Heart left ventricle (tissue), 16 donors: ENCODE results near the gene RBMS3. TPM values are rescaled to one million over a fixed set of nuclear protein-coding genes. Genes with fewer than 3 reads are reported as not detected.
A peak's percentile ranks its signal among the peaks of the same experiment; 100 is the strongest.

Source experiments
- ATAC-seq, 4 donors: fragments of 200-7000 bp; cut with Tn5 transposase; one replicate each; pipeline ENCODE4 v1.9.1; 2020 to 2022; ENCODE audit warnings: moderate library complexity in 4 of 4, mild to moderate bottlenecking in 3 of 4, moderate number of reproducible peaks in 1 of 4
- DNase-seq, 5 donors: peaks; one replicate each; pipeline ENCODE4 v3.0.0-alpha.2; 2020
- H3K27ac ChIP-seq, 12 donors: fragments of 200-600 bp; sonication (generic) in 4 of 12; one replicate each; pipeline versions ENCODE4 v1.5.0 to v1.8.0; 2016 to 2022; ENCODE audit warnings: mild to moderate bottlenecking in 2 of 12
- H3K27me3 ChIP-seq, 9 donors: fragments of 200-600 bp; sonication (generic) in 2 of 9; one replicate each; pipeline versions ENCODE4 v1.5.1 to v1.8.0; 2016 to 2022; ENCODE audit warnings: mild to moderate bottlenecking in 3 of 9
- H3K36me3 ChIP-seq, 9 donors: fragments of 200-600 bp; sonication (generic) in 2 of 9; one replicate each; pipeline versions ENCODE4 v1.5.0 to v1.8.0; 2018 to 2022; ENCODE audit warnings: mild to moderate bottlenecking in 2 of 9
- H3K4me1 ChIP-seq, 12 donors: fragments of 200-600 bp; sonication (generic) in 4 of 12; one replicate each; pipeline versions ENCODE4 v1.5.0 to v1.8.0; 2016 to 2022; ENCODE audit warnings: mild to moderate bottlenecking in 3 of 12
- H3K4me3 ChIP-seq, 12 donors: fragments of 200-600 bp; sonication (generic) in 4 of 12; one replicate each; pipeline versions ENCODE4 v1.5.0 to v1.8.0; 2017 to 2022; ENCODE audit warnings: mild to moderate bottlenecking in 9 of 12, moderate library complexity in 4 of 12
- H3K9me3 ChIP-seq, 12 donors: fragments of 200-600 bp; sonication (generic) in 4 of 12; one replicate each; pipeline versions ENCODE4 v1.5.0 to v1.8.0; 2016 to 2022; ENCODE audit warnings: mild to moderate bottlenecking in 1 of 12
- POLR2A ChIP-seq, 2 donors: fragments of 450-650 bp; IDR thresholded peaks; one replicate each; pipeline ENCODE4 v1.6.1; 2017; ENCODE audit warnings: antibody characterized with exemption in 2 of 2, mild to moderate bottlenecking in 2 of 2, moderate library complexity in 2 of 2
- WGBS, 4 donors: extraction: QIAGEN DNeasy Blood & Tissue Kit in 2 of 4; methylation state at CpG; one replicate each; pipeline versions ENCODE4 v1.1.5 to v1.1.7; 2013 to 2018; 5-methylcytosine and 5-hydroxymethylcytosine counted together
- intact Hi-C, 10 donors: fragments of 100-400 bp; cut with DNase I; formaldehyde crosslinking; loops; one replicate each; pipeline versions ENCODE4 v1.11.1 to v1.14.2; 2022
- polyA plus RNA-seq, 2 donors: library from polyadenylated mRNA; stranded (reverse); fragments of 200-250 nt; gene quantifications; one replicate each; pipeline ENCODE4 v1.2.3, GENCODE V29; 2013
- total RNA-seq, 9 donors: library from RNA; depleted of rRNA in 2 of 9; stranded (reverse); fragments of >200 nt in 2 of 9; fragmentation: NEBNext Ultra II Directional in 3 of 9; extraction: Animal tissue kit (Norgen Biotek cat#: 25700) in 3 of 9; gene quantifications; one replicate each; pipeline versions ENCODE4 v1.1.0 to v1.2.4, GENCODE V29; 2016 to 2023
- TF ChIP-seq, protein P1 (sequence below), 12 donors: fragments of 200-600 bp; sonication (generic) in 4 of 12; IDR thresholded peaks; one replicate each; pipeline versions ENCODE4 v1.5.0 to v1.8.0; 2018 to 2022; ENCODE audit warnings: antibody characterized with exemption in 12 of 12, mild to moderate bottlenecking in 5 of 12
- donor health status: ischemic (EF 13 %, LVEDD 7.1; RV severe dilation, severe dysfunction).
- donor health status: healthy with polysubstance abuse.
- donor health status: DM: no; HTN: yes; CAD: no.
- donor health status: DM: no; HTN: no; CAD: no.
- donor health status: ischemic (EF 25% LVEDD 6.9; RV normal size, moderate dysfunction).
- donor health status: ischemic (EF 25% LVEDD 5.7; RV mildly dilated, moderate dysfunction).
- donor health status: healthy.
- donor health status: DM: yes; HTN: yes; CAD: no.
- donor health status: ischemic (EF 35%, LVEDD 5.7; RV mildly dilated, moderate dysfunction).
- donor health status: nonischemic (EF 11% LVEDD 7.7; RV severe dilation, severe dysfunction).
- donor health status: DM: yes; HTN: yes; CAD: no.
- donor health status: PGD.
- donor health status: ischemic (EF 29% LVEDD 5.4; RV normal size, mild dysfunction).
- donor health status: nonischemic (EF 23%, LVEDD 6.1; RV moderate dilation, normal function).

Gene RBMS3
- total and polyA plus RNA-seq, 11 donors = 4.8 to 35.6 (median 26.1) TPM

DNA sequence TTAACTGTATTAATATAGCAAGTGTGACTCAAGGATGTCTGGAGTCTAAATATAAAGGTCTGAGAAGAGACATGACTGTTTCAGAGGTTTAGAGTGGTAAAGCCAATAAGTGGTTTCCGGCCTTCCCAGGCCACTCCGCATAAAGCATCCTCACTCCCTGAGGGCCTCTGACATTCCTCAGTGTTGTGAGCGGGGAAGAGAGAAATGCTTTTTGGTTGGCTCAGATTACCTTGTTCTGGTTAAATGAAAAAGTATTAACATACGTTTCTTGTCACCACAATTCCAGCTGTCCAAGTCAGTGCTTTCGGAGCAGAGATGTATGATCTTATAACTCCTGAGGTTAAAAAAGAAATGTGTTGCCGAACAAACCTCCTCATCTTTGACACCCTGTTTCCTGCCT lies 103.8 kb downstream of the RBMS3 start:
- ATAC-seq = peak in 3 of 4 donors; percentile 67 to 76 (median 67)
- Histone ChIP-seq H3K27ac (peak overlapping the region in 8 of 12 donors; percentile 20 to 61 (median 40)), H3K27me3 (no peaks in the 10 kb centered on the region), H3K4me3 (no peak overlapping the region), H3K9me3 (peaks cover 0 to 11% (median 0%) of the 10 kb centered on the region in 12 donors), H3K36me3 (peaks cover 0 to 14% (median 0%) of the 10 kb centered on the region in 9 donors), H3K4me1 (peaks cover 0 to 54% (median 11%) of the 10 kb centered on the region in 12 donors)
- no peak for TF ChIP-seq POLR2A (IDR thresholded peaks at IDR 0.05)
- TF ChIP-seq, protein P1, sequence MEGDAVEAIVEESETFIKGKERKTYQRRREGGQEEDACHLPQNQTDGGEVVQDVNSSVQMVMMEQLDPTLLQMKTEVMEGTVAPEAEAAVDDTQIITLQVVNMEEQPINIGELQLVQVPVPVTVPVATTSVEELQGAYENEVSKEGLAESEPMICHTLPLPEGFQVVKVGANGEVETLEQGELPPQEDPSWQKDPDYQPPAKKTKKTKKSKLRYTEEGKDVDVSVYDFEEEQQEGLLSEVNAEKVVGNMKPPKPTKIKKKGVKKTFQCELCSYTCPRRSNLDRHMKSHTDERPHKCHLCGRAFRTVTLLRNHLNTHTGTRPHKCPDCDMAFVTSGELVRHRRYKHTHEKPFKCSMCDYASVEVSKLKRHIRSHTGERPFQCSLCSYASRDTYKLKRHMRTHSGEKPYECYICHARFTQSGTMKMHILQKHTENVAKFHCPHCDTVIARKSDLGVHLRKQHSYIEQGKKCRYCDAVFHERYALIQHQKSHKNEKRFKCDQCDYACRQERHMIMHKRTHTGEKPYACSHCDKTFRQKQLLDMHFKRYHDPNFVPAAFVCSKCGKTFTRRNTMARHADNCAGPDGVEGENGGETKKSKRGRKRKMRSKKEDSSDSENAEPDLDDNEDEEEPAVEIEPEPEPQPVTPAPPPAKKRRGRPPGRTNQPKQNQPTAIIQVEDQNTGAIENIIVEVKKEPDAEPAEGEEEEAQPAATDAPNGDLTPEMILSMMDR (IDR thresholded peaks at IDR 0.05) = no peak
- peak in 3 of 5 donors; percentile 20 to 36 (median 34) for DNase-seq
- 59 to 70% (median 65%) methylated on average over 6 of the region's 6 CpGs for WGBS, 4 donors
- intact Hi-C loops = loop anchor here in 1 of 10 donors (10.0 kb wide), 1 partner anchor 100 kb away; the partner anchor contains the start of gene RBMS3

DNA sequence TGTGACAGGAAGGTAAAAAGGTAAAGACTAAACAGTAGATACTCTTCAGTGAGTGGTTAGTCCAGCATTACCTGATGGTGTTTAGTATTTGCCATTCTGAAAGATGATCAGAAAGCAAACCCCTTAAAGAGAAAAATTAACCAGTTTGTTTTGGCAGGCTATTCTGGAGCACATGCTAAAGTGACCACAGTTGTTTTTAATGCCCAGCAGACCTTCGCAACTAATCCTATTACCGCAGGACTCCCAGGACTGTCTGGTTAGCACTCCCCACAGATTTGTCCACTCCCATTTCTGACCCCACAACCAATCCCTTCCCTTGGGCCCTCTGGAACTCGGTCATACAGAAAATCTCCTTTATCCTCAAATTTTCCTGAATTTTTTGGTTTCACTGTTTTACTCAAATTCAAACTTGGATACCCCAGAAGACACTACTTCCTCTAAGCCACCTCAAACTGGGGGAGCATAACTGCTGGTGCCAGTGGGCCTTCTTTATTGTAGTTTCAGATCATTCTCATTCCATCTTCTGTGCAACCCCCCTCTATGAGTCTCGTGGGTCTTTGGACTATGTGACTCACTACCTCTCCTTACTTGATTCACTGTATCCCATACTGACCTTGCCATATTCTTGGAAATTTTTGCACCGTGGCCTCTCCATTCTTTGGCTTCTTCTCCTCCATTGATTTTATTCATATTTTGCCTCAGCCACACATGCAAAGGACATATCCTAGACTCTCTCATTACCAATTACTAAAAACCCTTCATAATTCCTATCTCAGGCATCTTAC lies 104.4 kb downstream of the RBMS3 start:
- WGBS, 4 donors = 70 to 85% (median 79%) methylated on average over 5 of the region's 5 CpGs
- intact Hi-C loops = loop anchor here in 1 of 10 donors (10.0 kb wide), 1 partner anchor 100 kb away; the partner anchor contains the start of gene RBMS3
- peak overlapping the region in 8 of 12 donors; percentile 20 to 61 (median 40) for H3K27ac ChIP-seq
- TF ChIP-seq POLR2A (IDR thresholded peaks at IDR 0.05) = no peak
- TF ChIP-seq, protein P1 (IDR thresholded peaks at IDR 0.05) = no peak
- H3K9me3 ChIP-seq = peaks cover 0 to 11% (median 0%) of the 10 kb centered on the region in 12 donors
- peaks cover 0 to 55% (median 11%) of the 10 kb centered on the region in 12 donors for H3K4me1 ChIP-seq
- DNase-seq = no peak
- peaks cover 0 to 14% (median 0%) of the 10 kb centered on the region in 9 donors for H3K36me3 ChIP-seq
- peak in 2 of 4 donors; percentile 31 to 63 for ATAC-seq
- no peaks in the 10 kb centered on the region for H3K27me3 ChIP-seq
- H3K4me3 ChIP-seq = no peak overlapping the region

DNA sequence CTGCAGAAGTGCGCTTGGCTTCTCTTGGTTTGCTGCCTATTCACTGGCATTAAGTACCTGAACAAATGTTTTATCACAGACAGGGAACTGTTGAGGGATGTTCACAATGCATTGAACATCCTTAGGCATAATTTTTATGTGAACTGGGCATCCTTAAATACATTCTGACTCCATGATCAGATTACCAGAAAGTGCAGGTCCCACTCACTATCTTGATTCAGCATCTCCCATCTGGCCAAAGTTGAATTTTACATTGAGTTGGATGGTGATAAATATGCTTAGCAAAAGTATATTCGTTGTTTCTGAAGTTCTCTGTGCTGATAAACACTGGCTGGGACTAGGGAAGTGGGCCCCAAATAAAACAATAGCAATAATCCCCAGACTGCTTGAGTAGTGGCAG lies 108.5 kb downstream of the RBMS3 start:
- no peak overlapping the region for H3K4me3 ChIP-seq
- H3K9me3 ChIP-seq = peaks cover 0 to 12% (median 0%) of the 10 kb centered on the region in 12 donors
- peaks cover 0 to 14% (median 0%) of the 10 kb centered on the region in 9 donors for H3K36me3 ChIP-seq
- ATAC-seq = no peak
- 73 to 88% (median 79%) methylated on average over 2 of the region's 2 CpGs for WGBS, 4 donors
- H3K27me3 ChIP-seq = no peaks in the 10 kb centered on the region
- TF ChIP-seq POLR2A (IDR thresholded peaks at IDR 0.05) = no peak
- TF ChIP-seq, protein P1 (IDR thresholded peaks at IDR 0.05) = no peak
- no peak overlapping the region for H3K27ac ChIP-seq
- no peak for DNase-seq
- peaks cover 0 to 27% (median 0%) of the 10 kb centered on the region in 12 donors for H3K4me1 ChIP-seq
- intact Hi-C loops = loop anchor here in 1 of 10 donors (10.0 kb wide), 1 partner anchor 105 kb away; the partner anchor contains the start of gene RBMS3
